IPS-11a (cell line): ENCODE measurements around the gene C4BPA.

ENCODE experiments used
- H3K4me3 ChIP-seq: one replicate; pipeline ENCODE4 v1.5.1; 2013; ENCODE audit warnings: low read depth, low read length, control low read depth

Gene C4BPA

DNA sequence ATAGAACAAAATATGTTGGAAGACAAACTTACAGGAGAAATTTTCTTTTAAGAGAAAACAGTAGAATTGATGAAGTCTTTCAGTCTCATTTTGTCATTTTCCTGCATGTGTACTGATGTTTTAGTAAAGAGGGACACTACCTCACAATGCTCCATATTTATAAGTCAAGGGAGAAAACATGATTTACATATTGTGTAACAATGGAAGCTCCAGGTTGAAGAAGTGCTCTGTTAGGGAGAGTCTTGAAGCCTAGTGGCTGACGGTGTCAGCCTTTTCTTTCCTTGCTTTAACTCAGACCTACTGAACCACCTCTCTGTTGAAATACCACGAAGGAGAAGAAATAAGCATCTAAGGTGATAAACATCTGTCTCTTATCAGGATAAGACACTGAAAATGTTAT, 75.0 kb downstream of the C4BPA start:
- H3K4me3 ChIP-seq: no peak overlapping the region

GRCh38 chr1:207181847-207182246, 77.8 kb downstream of the C4BPA start:
- no peak overlapping the region for H3K4me3 ChIP-seq

DNA sequence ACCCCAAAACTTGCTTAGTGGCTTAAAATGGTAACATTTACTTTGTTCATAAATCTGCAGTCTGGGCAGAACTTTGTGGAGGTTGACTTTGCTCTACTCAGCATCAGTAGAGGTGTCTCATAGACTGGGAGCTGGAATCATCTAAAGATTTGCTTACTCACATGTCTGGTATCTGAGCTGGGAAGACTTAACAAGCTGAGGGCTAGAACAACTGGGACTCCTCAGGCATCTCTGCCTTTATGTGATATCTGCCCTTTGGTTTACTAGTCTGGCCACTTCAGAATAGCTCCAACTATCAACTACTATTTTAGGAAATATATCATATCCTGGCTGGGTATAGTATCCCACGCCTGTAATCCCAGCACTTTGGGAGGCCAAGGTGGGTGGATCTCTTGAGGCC, 82.5 kb downstream of the C4BPA start:
- H3K4me3 ChIP-seq: no peak overlapping the region

DNA sequence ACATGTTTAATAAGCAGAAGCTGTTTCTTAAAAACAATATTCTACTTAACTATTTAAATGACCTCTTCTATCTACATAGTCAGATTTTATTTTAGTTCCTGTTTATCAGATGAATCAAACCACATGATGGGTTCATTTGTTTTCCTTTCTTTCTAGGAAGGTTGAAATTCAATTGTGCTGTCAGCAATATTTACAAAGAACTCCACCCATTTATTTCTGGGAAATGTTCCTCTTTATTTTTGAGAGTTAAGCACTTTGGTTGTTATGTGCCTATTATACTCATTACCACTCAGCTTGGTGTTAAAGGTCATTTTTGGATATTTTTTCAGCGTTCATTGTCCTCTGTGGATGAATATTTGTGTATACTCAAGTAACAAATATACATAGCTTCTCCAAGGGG, 84.9 kb downstream of the C4BPA start:
- no peak overlapping the region for H3K4me3 ChIP-seq

DNA sequence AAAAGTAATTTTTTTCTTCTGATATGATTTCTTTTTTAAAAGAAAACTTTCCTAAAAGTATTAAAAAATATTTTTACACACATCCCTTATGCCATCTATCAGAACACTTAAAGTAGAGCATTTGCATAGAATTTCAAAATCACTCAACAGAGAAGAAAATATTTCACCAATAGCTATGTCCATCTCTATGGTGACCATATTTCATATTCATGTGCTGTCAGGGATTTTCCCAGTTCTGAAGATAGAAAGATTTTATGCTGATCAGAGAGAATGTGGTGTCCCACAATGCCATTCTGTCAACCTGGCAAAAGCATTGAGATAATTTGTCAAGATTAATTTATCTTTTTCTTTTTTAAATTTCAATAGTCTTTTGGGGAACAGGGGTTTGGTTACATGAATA, 87.0 kb downstream of the C4BPA start:
- H3K4me3 ChIP-seq: no peak overlapping the region

- H3K4me3 ChIP-seq: no peak overlapping the region
Observed at GRCh38 chr1:207191776-207192175, 87.7 kb downstream of the C4BPA start.

GRCh38 chr1:207194197-207194596, 90.2 kb downstream of the C4BPA start:
- H3K4me3 ChIP-seq: no peak overlapping the region
